ENCODE data around the gene ZNF777. TPM values are rescaled to one million over a fixed set of nuclear protein-coding genes. Genes with fewer than 3 reads are reported as not detected.

The ZNF777 gene
- polyA plus RNA-seq, 2 of the 4 experiments (the other 2 are of a cell fraction) = 5.4 to 10.5 TPM

DNA sequence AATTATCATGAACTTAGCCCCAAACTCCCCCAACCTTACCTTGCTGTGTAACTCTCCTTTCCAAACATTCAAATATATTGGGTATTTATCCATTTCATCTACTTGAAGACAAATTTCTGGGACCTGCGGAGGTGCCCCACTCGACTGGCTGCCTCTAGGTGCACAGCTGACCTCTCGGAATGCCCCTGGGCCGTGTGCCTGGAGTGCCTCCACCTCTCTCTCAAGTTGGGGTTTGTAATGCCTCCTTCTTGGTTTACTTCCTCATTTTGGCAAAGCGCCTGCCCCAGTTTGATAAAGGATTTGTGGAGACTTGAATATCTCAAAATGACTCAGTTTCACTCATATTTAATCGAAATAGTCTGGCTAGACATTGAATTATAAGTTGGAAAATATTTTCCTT is 16.6 kb downstream of the ZNF777 start:
- no peaks in the 10 kb centered on the region for H3K4me1 ChIP-seq

DNA sequence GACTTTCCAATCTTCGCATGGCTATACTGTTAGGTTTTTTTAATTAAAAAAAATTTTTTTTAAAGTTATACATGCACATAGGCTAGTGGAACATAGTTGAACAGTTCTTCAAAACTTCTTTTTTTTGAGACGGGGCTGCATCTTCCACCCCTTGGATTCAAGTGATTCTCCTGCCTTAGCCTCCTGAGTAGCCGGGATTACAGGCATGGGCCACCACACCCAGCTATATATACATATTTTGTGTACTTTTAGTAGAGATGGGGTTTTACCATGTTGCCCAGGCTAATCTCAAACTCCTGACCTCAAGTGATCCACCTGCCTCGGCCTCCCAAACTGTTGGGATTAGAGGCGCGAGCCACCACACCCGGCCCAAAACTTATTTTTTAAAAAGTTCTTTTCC is 17.3 kb downstream of the ZNF777 start:
- no peak overlapping the region for H3K4me3 ChIP-seq
- H3K9me3 ChIP-seq = no peaks in the 10 kb centered on the region
- no peak overlapping the region for H3K27ac ChIP-seq
- H3K4me2 ChIP-seq = no peak overlapping the region
- ChIA-PET CTCF (interaction anchor here (1.3 kb wide), 1 partner anchor 21 kb away, joined by 3 read pairs; no protein-coding TSS in a partner anchor), POLR2A (no interaction called here)
- no peak for ATAC-seq
- TF ChIP-seq, protein P1, sequence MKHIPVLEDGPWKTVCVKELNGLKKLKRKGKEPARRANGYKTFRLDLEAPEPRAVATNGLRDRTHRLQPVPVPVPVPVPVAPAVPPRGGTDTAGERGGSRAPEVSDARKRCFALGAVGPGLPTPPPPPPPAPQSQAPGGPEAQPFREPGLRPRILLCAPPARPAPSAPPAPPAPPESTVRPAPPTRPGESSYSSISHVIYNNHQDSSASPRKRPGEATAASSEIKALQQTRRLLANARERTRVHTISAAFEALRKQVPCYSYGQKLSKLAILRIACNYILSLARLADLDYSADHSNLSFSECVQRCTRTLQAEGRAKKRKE (CRISPR knock-in tag; IDR thresholded peaks at IDR 0.05; ENCODE audit: low read depth) = no peak
- TF ChIP-seq KDM1A (IDR thresholded peaks at IDR 0.05; ENCODE audit: low read depth) (no peak), RNF2 (IDR thresholded peaks at IDR 0.05; ENCODE audit: borderline replicate concordance, low read depth) (no peak), EP300 (IDR thresholded peaks at IDR 0.05) (no peak), RCOR1 (IDR thresholded peaks at IDR 0.05; ENCODE audit: low read depth, low read length) (no peak), CEBPB (IDR thresholded peaks at IDR 0.05) (no peak), BHLHE40 (IDR thresholded peaks at IDR 0.05; ENCODE audit: low read depth, low read length) (no peak), MAZ (IDR thresholded peaks at IDR 0.05; ENCODE audit: borderline replicate concordance, low read depth, low read length) (no peak), HOXB13 (CRISPR knock-in tag; IDR thresholded peaks at IDR 0.05; ENCODE audit: low read depth) (no peak), NPAS2 (CRISPR knock-in tag; IDR thresholded peaks at IDR 0.05; ENCODE audit: borderline replicate concordance) (no peak), MYC (IDR thresholded peaks at IDR 0.05; ENCODE audit: borderline replicate concordance, low read length) (no peak), FOXS1 (CRISPR knock-in tag; IDR thresholded peaks at IDR 0.05) (no peak), SREBF2 (IDR thresholded peaks at IDR 0.05) (no peak), PHF8 (IDR thresholded peaks at IDR 0.05; ENCODE audit: borderline replicate concordance, low read depth) (no peak), EHMT2 (IDR thresholded peaks at IDR 0.05; ENCODE audit: low read depth) (no peak), HEYL (CRISPR knock-in tag; IDR thresholded peaks at IDR 0.05) (no peak)
- TF ChIP-seq, protein P2, sequence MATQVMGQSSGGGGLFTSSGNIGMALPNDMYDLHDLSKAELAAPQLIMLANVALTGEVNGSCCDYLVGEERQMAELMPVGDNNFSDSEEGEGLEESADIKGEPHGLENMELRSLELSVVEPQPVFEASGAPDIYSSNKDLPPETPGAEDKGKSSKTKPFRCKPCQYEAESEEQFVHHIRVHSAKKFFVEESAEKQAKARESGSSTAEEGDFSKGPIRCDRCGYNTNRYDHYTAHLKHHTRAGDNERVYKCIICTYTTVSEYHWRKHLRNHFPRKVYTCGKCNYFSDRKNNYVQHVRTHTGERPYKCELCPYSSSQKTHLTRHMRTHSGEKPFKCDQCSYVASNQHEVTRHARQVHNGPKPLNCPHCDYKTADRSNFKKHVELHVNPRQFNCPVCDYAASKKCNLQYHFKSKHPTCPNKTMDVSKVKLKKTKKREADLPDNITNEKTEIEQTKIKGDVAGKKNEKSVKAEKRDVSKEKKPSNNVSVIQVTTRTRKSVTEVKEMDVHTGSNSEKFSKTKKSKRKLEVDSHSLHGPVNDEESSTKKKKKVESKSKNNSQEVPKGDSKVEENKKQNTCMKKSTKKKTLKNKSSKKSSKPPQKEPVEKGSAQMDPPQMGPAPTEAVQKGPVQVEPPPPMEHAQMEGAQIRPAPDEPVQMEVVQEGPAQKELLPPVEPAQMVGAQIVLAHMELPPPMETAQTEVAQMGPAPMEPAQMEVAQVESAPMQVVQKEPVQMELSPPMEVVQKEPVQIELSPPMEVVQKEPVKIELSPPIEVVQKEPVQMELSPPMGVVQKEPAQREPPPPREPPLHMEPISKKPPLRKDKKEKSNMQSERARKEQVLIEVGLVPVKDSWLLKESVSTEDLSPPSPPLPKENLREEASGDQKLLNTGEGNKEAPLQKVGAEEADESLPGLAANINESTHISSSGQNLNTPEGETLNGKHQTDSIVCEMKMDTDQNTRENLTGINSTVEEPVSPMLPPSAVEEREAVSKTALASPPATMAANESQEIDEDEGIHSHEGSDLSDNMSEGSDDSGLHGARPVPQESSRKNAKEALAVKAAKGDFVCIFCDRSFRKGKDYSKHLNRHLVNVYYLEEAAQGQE (IDR thresholded peaks at IDR 0.05) = no peak
- no peak for FAIRE-seq
- 89% methylated on average over 7 of the region's 7 CpGs for WGBS (ENCODE audit: missing lambda C conversion rate)
- H3K4me1 ChIP-seq = no peaks in the 10 kb centered on the region
- no peak for DNase-seq (ENCODE audit: low read depth in 1 of 2, low spot score in 1 of 2)

More for the DNA sequence above, 16.6 kb downstream of the ZNF777 start:
- FAIRE-seq (no peak), ATAC-seq (no peak), DNase-seq (ENCODE audit: low read depth in 1 of 2, low spot score in 1 of 2) (no peak)
- Histone ChIP-seq H3K9me3 (no peaks in the 10 kb centered on the region), H3K27ac (no peak overlapping the region), H3K4me2 (no peak overlapping the region), H3K4me3 (no peak overlapping the region)
- CTCF ChIA-PET = interaction anchor here (2.6 to 3.6 kb wide), 2 partner anchors 14 to 16 kb away, joined by 7 to 11 read pairs; partner anchors contain the start of gene ZNF777
- TF ChIP-seq MAFK (IDR thresholded peaks at IDR 0.05; ENCODE audit: partially characterized antibody) (no peak), TFCP2L1 (CRISPR knock-in tag; IDR thresholded peaks at IDR 0.05) (no peak), HDAC2 (IDR thresholded peaks at IDR 0.05) (no peak), ZC3H11A (IDR thresholded peaks at IDR 0.05) (no peak), CBX8 (IDR thresholded peaks at IDR 0.05) (no peak)
- TF ChIP-seq, protein P3, sequence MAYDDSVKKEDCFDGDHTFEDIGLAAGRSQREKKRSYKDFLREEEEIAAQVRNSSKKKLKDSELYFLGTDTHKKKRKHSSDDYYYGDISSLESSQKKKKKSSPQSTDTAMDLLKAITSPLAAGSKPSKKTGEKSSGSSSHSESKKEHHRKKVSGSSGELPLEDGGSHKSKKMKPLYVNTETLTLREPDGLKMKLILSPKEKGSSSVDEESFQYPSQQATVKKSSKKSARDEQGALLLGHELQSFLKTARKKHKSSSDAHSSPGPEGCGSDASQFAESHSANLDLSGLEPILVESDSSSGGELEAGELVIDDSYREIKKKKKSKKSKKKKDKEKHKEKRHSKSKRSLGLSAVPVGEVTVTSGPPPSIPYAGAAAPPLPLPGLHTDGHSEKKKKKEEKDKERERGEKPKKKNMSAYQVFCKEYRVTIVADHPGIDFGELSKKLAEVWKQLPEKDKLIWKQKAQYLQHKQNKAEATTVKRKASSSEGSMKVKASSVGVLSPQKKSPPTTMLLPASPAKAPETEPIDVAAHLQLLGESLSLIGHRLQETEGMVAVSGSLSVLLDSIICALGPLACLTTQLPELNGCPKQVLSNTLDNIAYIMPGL (CRISPR knock-in tag; IDR thresholded peaks at IDR 0.05; ENCODE audit: borderline replicate concordance) = no peak
- POLR2A ChIA-PET = no interaction called here
- 90% methylated on average over 6 of the region's 6 CpGs for WGBS (ENCODE audit: missing lambda C conversion rate)
